LNCAP (cell line): Measurements from ENCODE around the gene KRTAP4-6.
"Not testable (repeated sequence)": the region's sequence is repeated elsewhere in the genome, so short reads cannot be mapped to it uniquely, and the experiment has no call there.

Experiments used
- CTCF ChIP-seq: fragments of 450-650 bp; IDR thresholded peaks from 2 replicates; pipeline ENCODE4 v1.5.1; 2017; ENCODE audit warnings: mild to moderate bottlenecking

Gene KRTAP4-6

GRCh38 chr17:41133880-41134735 is 6.2 kb downstream of the KRTAP4-6 start:
- TF ChIP-seq CTCF: no peak

GRCh38 chr17:41131979-41132378 is 8.4 kb downstream of the KRTAP4-6 start:
- TF ChIP-seq CTCF: no peak

GRCh38 chr17:41127371-41127770 is 13.0 kb downstream of the KRTAP4-6 start:
- TF ChIP-seq CTCF: no peak

GRCh38 chr17:41126412-41126811 is 13.9 kb downstream of the KRTAP4-6 start:
- TF ChIP-seq CTCF: no peak

- no peak for TF ChIP-seq CTCF
Observed at GRCh38 chr17:41125064-41125463, 15.3 kb downstream of the KRTAP4-6 start.

GRCh38 chr17:41123991-41124371 is 16.4 kb downstream of the KRTAP4-6 start, which contains the start of gene KRTAP4-12:
Gene KRTAP4-12 (minus strand): TSS chr17:41124182. CDS start chr17:41124122, 60 bp downstream.
- not testable (repeated sequence) for TF ChIP-seq CTCF

- no peak for TF ChIP-seq CTCF
Observed at GRCh38 chr17:41121742-41122141, 18.6 kb downstream of the KRTAP4-6 start.
